Fibroblast of lung (primary cell): ENCODE results near the gene DYRK2.

Source experiments
- CTCF ChIP-seq, 2 donors: IDR thresholded peaks in 1 of 2; conservative IDR thresholded peaks in 1 of 2; 1 replicate in 1 of 2; 2 replicates in 1 of 2; pipeline ENCODE4 v1.5.1; 2011 to 2012; ENCODE audit warnings: low read length in 2 of 2, control low read depth in 1 of 2, inconsistent platforms in 1 of 2, low read depth in 1 of 2, mild to moderate bottlenecking in 1 of 2
- EZH2 ChIP-seq: IDR thresholded peaks from 2 replicates; pipeline ENCODE4 v1.5.1; 2012; ENCODE audit warnings: low read length, control low read depth, mild to moderate bottlenecking; ENCODE audit errors: missing control alignments

GRCh38 chr12:67630373-67631088 lies 18.0 kb upstream of the DYRK2 start:
- TF ChIP-seq CTCF (conservative IDR thresholded peaks at IDR 0.05 in 1 of 2, IDR thresholded peaks at IDR 0.05 in 1 of 2; ENCODE audit: low read depth in 1 of 2, low read length in 2 of 2): no peak
- no peak for TF ChIP-seq EZH2
